ENCODE measurements around the gene LAD1. TPM values are rescaled to one million over a fixed set of nuclear protein-coding genes. Genes with fewer than 3 reads are reported as not detected.

Gene LAD1
- not detected for total RNA-seq

GRCh38 chr1:201399018-201399351 lies at the start of gene LAD1:
LAD1 (minus strand) TSS chr1:201399324; CDS start chr1:201399306, 18 bp downstream.
- FAIRE-seq (no peak), DNase-seq (ENCODE audit: low spot score in 2 of 2) (no peak)

- FAIRE-seq = no peak
- DNase-seq (ENCODE audit: low spot score in 2 of 2) = peak; percentile 58 to 61
Observed at GRCh38 chr1:201447903-201448871, 49.1 kb upstream of the LAD1 start.

GRCh38 chr1:201445310-201445709 lies 46.2 kb upstream of the LAD1 start:
- DNase-seq (ENCODE audit: low spot score in 2 of 2) (no peak), FAIRE-seq (no peak)

- DNase-seq (ENCODE audit: low spot score in 2 of 2) (no peak), FAIRE-seq (no peak)
Observed at GRCh38 chr1:201444792-201445191, 45.7 kb upstream of the LAD1 start.

- FAIRE-seq (no peak), DNase-seq (ENCODE audit: low spot score in 2 of 2) (no peak)
Observed at GRCh38 chr1:201443747-201444146, 44.6 kb upstream of the LAD1 start.

GRCh38 chr1:201436969-201437368 lies 37.8 kb upstream of the LAD1 start:
- no peak for DNase-seq (ENCODE audit: low spot score in 2 of 2)
- FAIRE-seq = no peak

- no peak for DNase-seq (ENCODE audit: low spot score in 2 of 2)
- FAIRE-seq = no peak
Observed at GRCh38 chr1:201436393-201436792, 37.3 kb upstream of the LAD1 start.

- DNase-seq (ENCODE audit: low spot score in 2 of 2) (no peak), FAIRE-seq (peak; percentile 57)
Observed at GRCh38 chr1:201434266-201434665, 35.1 kb upstream of the LAD1 start.

- DNase-seq (ENCODE audit: low spot score in 2 of 2) = no peak
- no peak for FAIRE-seq
Observed at GRCh38 chr1:201433609-201434008, 34.5 kb upstream of the LAD1 start.

- DNase-seq (ENCODE audit: low spot score in 2 of 2) = no peak
- no peak for FAIRE-seq
Observed at GRCh38 chr1:201430776-201431175, 31.7 kb upstream of the LAD1 start.

- FAIRE-seq (no peak), DNase-seq (ENCODE audit: low spot score in 2 of 2) (no peak)
Observed at GRCh38 chr1:201429736-201430501, 30.8 kb upstream of the LAD1 start.

GRCh38 chr1:201427963-201428362 lies 28.8 kb upstream of the LAD1 start:
- DNase-seq (ENCODE audit: low spot score in 2 of 2) (no peak), FAIRE-seq (no peak)

- DNase-seq (ENCODE audit: low spot score in 2 of 2) = no peak
- FAIRE-seq = no peak
Observed at GRCh38 chr1:201426479-201427310, 27.6 kb upstream of the LAD1 start.

- no peak for FAIRE-seq
Observed at GRCh38 chr1:201424146-201424545, 25.0 kb upstream of the LAD1 start.

GRCh38 chr1:201423655-201424054 lies 24.5 kb upstream of the LAD1 start:
- no peak for DNase-seq (ENCODE audit: low spot score in 2 of 2)
- FAIRE-seq = no peak

More at GRCh38 chr1:201424146-201424545, 25.0 kb upstream of the LAD1 start:
- DNase-seq (ENCODE audit: low spot score in 2 of 2) = no peak

GRCh38 chr1:201422436-201423030 lies 23.4 kb upstream of the LAD1 start:
- FAIRE-seq = no peak
- DNase-seq (ENCODE audit: low spot score in 2 of 2) = no peak

- FAIRE-seq (no peak), DNase-seq (ENCODE audit: low spot score in 2 of 2) (no peak)
Observed at GRCh38 chr1:201422026-201422425, 22.9 kb upstream of the LAD1 start.

GRCh38 chr1:201421041-201421440 lies 21.9 kb upstream of the LAD1 start:
- no peak for FAIRE-seq
- no peak for DNase-seq (ENCODE audit: low spot score in 2 of 2)

GRCh38 chr1:201420608-201421002 lies 21.5 kb upstream of the LAD1 start:
- DNase-seq (ENCODE audit: low spot score in 2 of 2) = no peak
- no peak for FAIRE-seq
